ENCODE results near the gene RAD51B. TPM values are rescaled to one million over a fixed set of nuclear protein-coding genes. Genes with fewer than 3 reads are reported as not detected.
"Not testable (repeated sequence)": the region's sequence is repeated elsewhere in the genome, so short reads cannot be mapped to it uniquely, and the experiment has no call there.

The RAD51B gene
- total RNA-seq, 1 donor from 2014 or later: 5.3 TPM

- DNase-seq (ENCODE audit: low spot score in 2 of 2) (no peak), FAIRE-seq (no peak)
These were observed 122.0 kb downstream of the RAD51B start for GRCh38 chr14:67941456-67942018.

GRCh38 chr14:67942080-67942710 is 122.6 kb downstream of the RAD51B start:
- no peak for FAIRE-seq

GRCh38 chr14:67943947-67944346 is 124.4 kb downstream of the RAD51B start:
- FAIRE-seq (peak; percentile 79), DNase-seq (ENCODE audit: low spot score in 2 of 2) (peak; percentile 5 to 22)

More at GRCh38 chr14:67942080-67942710, 122.6 kb downstream of the RAD51B start:
- no peak for DNase-seq (ENCODE audit: low spot score in 2 of 2)

DNA sequence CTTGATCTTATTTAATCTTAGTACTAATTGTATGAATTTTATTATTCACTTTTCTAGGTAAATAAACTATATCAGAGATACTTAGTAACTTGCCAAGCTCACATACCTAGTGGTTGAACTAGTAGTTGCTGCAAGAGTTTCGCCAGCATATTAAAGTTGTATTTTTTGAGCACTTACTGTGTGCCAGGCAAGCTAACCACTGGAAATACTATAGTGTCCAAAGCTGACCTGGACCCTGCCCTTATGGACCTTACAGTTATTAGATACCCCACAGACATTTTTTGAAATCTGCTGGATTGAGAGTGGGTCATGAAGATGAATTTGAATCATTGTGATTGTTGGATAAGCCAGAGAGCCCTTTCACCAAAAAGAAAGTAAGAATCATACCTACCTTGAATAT is 125.0 kb downstream of the RAD51B start:
- FAIRE-seq: no peak

GRCh38 chr14:67949771-67950170 is 130.2 kb downstream of the RAD51B start:
- no peak for FAIRE-seq
- DNase-seq (ENCODE audit: low spot score in 2 of 2): no peak

More for the DNA sequence above, 125.0 kb downstream of the RAD51B start:
- DNase-seq (ENCODE audit: low spot score in 2 of 2): no peak

GRCh38 chr14:67950386-67950785 is 130.8 kb downstream of the RAD51B start:
- FAIRE-seq: no peak

GRCh38 chr14:67951529-67952135 is 132.1 kb downstream of the RAD51B start:
- FAIRE-seq (no peak), DNase-seq (ENCODE audit: low spot score in 2 of 2) (no peak)

More at GRCh38 chr14:67950386-67950785, 130.8 kb downstream of the RAD51B start:
- DNase-seq (ENCODE audit: low spot score in 2 of 2): no peak

DNA sequence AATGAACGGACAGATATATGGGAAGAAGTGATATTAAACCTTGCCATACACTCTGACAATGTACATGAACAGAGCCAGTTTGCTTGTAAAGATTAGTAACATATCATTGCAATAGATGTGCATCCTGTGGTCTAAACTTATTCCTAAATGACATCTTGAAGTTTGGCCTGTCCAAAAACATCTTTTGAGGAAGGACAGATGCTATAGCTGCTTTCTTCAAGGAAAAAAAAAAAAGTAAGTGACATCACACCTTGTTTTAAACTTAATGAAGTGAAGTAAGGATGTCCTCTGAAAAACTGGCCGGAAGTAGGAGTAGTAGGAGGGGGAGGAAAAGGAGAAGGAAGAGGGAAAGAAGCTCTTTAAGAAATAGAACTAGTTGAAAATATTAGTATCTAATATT is 132.8 kb downstream of the RAD51B start:
- no peak for FAIRE-seq
- no peak for DNase-seq (ENCODE audit: low spot score in 2 of 2)

DNA sequence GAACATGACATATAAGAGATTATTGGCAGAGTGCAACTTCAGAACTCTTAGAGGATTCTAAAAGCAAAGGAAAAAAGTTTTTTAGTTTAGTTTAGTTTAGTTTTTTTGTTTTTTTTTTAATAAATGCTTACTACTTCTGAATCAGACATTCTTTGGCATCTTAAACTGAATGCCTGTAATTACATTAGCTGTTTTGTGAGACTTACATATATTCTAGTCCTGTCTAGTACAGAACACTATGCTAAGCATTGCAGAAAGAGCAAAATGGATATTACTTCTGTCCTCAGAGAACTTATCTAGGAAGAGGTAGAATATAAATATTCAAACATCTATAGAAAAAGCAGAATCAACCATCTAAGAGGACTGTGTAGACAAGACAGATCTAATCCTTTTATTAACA is 133.2 kb downstream of the RAD51B start:
- DNase-seq (ENCODE audit: low spot score in 2 of 2): no peak
- no peak for FAIRE-seq

GRCh38 chr14:67955261-67955660 is 135.7 kb downstream of the RAD51B start:
- no peak for FAIRE-seq
- no peak for DNase-seq (ENCODE audit: low spot score in 2 of 2)

GRCh38 chr14:67957946-67958345 is 138.4 kb downstream of the RAD51B start:
- FAIRE-seq: no peak
- DNase-seq (ENCODE audit: low spot score in 2 of 2): no peak

DNA sequence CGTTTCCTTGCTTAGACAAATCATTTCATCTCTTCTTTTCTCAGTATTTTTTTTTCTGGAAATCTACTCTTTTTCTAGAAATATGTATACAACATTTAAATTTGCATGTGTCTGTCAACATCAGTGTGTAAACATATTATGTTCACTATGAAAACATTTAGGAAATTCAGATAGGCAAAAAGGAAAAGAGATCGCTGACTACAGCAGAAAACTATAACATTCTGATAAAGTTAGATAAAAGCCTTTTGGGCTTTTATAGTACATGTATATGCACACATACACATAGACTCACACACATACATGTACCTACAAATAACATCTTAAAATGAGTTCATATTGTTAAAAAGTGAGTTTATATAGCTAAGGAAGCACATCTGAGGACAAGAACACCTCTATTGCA is 142.1 kb downstream of the RAD51B start:
- FAIRE-seq (no peak), DNase-seq (ENCODE audit: low spot score in 2 of 2) (no peak)

- DNase-seq (ENCODE audit: low spot score in 2 of 2) (no peak), FAIRE-seq (no peak)
These were observed 142.7 kb downstream of the RAD51B start for GRCh38 chr14:67962215-67962644.

DNA sequence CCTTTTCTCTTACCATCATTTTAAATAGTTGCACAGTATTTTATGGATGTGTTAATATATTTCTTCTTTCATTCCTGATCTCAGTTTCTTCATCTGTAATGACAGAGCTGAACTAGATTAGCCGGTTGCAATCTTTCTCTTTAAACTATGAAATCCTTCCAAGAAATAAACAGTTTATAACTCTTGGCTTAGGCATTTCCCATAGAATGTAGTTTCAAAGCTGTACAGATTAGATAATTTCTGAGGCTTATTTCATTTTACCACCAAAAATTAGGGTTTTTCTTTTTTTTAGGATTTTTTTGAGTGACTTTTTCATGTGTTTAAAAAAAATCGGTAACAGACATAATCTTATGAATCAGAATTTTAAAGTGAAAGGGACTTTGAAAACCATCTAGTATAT is 144.0 kb downstream of the RAD51B start:
- DNase-seq (ENCODE audit: low spot score in 2 of 2) (no peak), FAIRE-seq (no peak)

GRCh38 chr14:67963960-67964812 is 144.6 kb downstream of the RAD51B start:
- DNase-seq (ENCODE audit: low spot score in 2 of 2): no peak
- no peak for FAIRE-seq

GRCh38 chr14:67965696-67966095 is 146.1 kb downstream of the RAD51B start:
- FAIRE-seq (no peak), DNase-seq (ENCODE audit: low spot score in 2 of 2) (no peak)

DNA sequence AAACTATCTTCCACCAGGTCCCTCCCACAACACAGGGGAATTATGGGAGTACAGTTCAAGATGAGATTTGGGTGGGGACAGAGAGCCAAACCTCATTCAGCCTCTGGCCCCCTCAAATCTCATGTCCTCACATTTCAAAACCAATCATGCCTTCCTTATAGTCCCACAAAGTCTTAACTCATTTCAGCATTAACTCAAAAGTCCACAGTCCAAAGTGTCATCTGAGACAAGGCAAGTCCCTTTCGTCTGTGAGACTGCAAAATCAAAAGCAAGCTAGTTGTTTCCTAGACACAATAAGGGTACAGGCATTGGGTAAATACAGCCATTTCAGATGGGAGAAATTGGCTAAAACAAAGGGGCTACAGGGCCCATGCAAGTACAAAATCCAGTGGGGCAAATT is 147.6 kb downstream of the RAD51B start:
- FAIRE-seq: no peak

DNA sequence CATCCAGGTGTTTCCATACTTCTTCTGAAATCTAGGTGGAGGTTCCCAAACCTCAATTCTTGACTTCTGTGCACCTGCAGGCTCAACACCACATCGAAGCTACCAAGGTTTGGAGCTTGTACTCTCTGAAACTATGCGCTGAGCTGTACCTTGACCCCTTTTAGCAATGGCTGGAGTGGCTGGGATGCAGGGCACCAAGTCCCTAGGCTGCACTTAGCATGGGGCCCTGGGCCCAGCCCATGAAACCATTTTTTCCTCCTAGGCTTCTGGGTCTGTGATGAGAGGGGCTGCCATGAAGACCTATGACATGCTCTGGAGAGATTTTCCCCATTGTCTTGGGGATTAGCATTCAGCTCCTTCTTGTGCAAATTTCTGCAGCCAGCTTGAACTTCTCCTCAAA is 148.4 kb downstream of the RAD51B start:
- not testable (repeated sequence) for FAIRE-seq; DNase-seq (ENCODE audit: low spot score in 2 of 2)

More for the DNA sequence above, 147.6 kb downstream of the RAD51B start:
- no peak for DNase-seq (ENCODE audit: low spot score in 2 of 2)

- no peak for DNase-seq (ENCODE audit: low spot score in 2 of 2)
- FAIRE-seq: no peak
These were observed 151.3 kb downstream of the RAD51B start for GRCh38 chr14:67970923-67971322.

DNA sequence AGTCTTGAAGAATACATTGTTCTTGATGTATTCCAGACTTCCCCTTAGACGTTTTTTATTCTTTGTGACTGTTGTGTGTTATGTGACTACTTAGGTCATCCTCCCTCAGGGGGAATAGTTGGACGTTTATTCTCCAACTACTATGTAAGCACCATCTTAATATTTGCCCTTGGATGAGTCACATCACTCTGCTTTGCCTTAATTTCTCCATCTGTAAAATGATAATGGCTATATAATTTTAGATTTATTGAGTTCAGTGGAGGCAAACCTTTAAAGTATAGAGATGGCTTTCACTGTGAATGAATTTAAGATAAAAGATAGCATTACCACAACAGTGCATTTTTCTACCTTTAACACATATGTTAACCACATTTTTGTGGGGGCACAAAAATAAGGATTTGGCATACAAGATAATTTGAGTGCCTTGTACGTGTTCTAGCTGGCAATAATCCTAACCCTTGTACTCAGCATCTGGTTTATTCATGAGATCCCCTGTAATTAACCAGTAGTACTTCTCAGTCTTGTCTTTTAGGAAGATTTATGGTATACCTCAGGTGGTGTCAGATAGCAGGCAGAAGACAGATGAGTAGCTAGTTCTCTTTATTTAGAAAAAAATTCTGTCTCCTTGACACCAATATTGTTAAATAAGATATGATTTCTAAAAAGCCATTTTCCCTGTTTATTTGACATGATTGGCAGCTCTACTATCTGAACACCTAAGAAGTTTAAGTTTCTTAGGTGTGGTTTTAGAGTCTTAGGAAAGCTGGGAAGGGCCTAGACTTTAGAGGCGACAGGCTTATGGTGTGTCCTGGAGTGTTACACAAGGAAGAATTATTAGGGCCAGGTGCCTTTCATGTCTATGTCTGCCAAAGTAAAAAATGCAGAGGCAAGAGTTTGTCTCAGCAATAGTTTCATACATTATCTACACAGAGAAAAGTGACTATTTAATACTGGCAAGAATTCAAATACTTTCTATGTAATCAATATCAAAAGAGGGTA is 152.3 kb downstream of the RAD51B start:
- no peak for FAIRE-seq

More for the DNA sequence above, 152.3 kb downstream of the RAD51B start:
- DNase-seq (ENCODE audit: low spot score in 2 of 2): no peak
